ENCODE results near the gene NAA35. TPM values are rescaled to one million over a fixed set of nuclear protein-coding genes. Genes with fewer than 3 reads are reported as not detected.

Gene NAA35
- total and polyA plus RNA-seq, 9 of the 15 experiments (the other 6 are each of a cell fraction or from before 2014, with no cell fraction given): 17.7 to 43.9 (median 29.0) TPM

DNA sequence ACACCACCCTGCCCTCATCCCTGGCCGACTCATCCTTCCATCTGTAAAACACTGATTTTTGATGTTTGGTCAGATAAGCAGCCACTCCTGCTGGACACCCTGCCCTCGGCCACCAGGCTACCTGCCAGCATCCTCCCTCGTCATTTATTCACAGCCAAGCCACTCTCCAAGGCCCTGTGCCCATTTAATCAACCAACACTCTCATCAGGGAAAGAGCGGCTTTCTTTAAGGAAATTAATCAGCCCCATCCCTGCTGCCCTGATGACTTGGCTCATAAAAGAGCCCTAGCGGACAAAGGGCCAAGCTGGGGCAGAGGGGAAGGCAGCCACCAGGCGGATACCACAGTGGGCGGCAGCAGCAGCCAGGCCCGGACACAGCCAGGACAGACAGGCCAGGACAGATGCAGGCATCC is 106.0 kb downstream of the NAA35 start:
- Histone ChIP-seq H3K4me1 (replicated peaks in 1 of 2; ENCODE audit: control insufficient read depth in 2 of 2, insufficient read depth in 2 of 2, low read length in 2 of 2) (no peaks in the 10 kb centered on the region; a peak in 1 of 5 replicates), H3K9me3 (replicated peaks; ENCODE audit: control insufficient read depth, insufficient read depth, low read depth, low read length) (no peaks in the 10 kb centered on the region), H3K79me2 (ENCODE audit: control insufficient read depth, insufficient read depth, low read length) (no peaks in the 10 kb centered on the region), H3K4me3 (no peak overlapping the region), H3K9ac (ENCODE audit: insufficient read depth in 1 of 2, low read depth in 2 of 2, low read length in 2 of 2) (no peak overlapping the region), H3K4me2 (ENCODE audit: insufficient read depth, low read length) (no peak overlapping the region), H2AFZ (ENCODE audit: low read depth, low read length) (no peak overlapping the region), H3K36me3 (ENCODE audit: control insufficient read depth, insufficient read depth, low read length) (no peaks in the 10 kb centered on the region), H4K20me1 (replicated peaks; ENCODE audit: control insufficient read depth, insufficient read depth, low read length) (0 out of 2 replicates have a peak, but pooled peaks cover 5% of the 10 kb centered on the region), H3K9me1 (ENCODE audit: control insufficient read depth, insufficient read depth, low read length) (no peaks in the 10 kb centered on the region), H3K27ac (ENCODE audit: extremely low read depth, low read depth, low read length) (no peak overlapping the region), H3K27me3 (ENCODE audit: control insufficient read depth in 2 of 2, insufficient read depth in 2 of 2, low read length in 2 of 2) (peaks cover 5 to 26% of the 10 kb centered on the region in 2 experiments; a peak in 2 of 5 replicates)
- TF ChIP-seq ZFP30 (CRISPR knock-in tag; IDR thresholded peaks at IDR 0.05; ENCODE audit: borderline replicate concordance) (no peak), CREM (IDR thresholded peaks at IDR 0.05; ENCODE audit: low read depth) (no peak), KLF10 (CRISPR knock-in tag; IDR thresholded peaks at IDR 0.05) (no peak), TGIF2 (CRISPR knock-in tag; IDR thresholded peaks at IDR 0.05) (no peak), U2AF1 (optimal IDR thresholded peaks at IDR 0.05; ENCODE audit: low read depth, low read length) (no peak), NR1H2 (CRISPR knock-in tag; IDR thresholded peaks at IDR 0.05) (no peak), PHF20 (IDR thresholded peaks at IDR 0.05; ENCODE audit: partially characterized antibody) (no peak), MTA2 (IDR thresholded peaks at IDR 0.05; ENCODE audit: low read depth) (no peak), MAFK (IDR thresholded peaks at IDR 0.05; ENCODE audit: low read length) (no peak), SNIP1 (IDR thresholded peaks at IDR 0.05; ENCODE audit: low read depth) (no peak), SAP30 (IDR thresholded peaks at IDR 0.05; ENCODE audit: borderline replicate concordance, insufficient read depth, low read depth, low read length, poor library complexity, severe bottlenecking) (no peak), NCOA4 (IDR thresholded peaks at IDR 0.05; ENCODE audit: partially characterized antibody) (no peak), ZNF830 (CRISPR knock-in tag; IDR thresholded peaks at IDR 0.05) (no peak), L3MBTL2 (IDR thresholded peaks at IDR 0.05) (no peak), ZNF589 (CRISPR knock-in tag; IDR thresholded peaks at IDR 0.05; ENCODE audit: low read depth) (no peak), PHTF2 (CRISPR knock-in tag; IDR thresholded peaks at IDR 0.05) (no peak), KLF16 (IDR thresholded peaks at IDR 0.05) (no peak), KAT8 (IDR thresholded peaks at IDR 0.05; ENCODE audit: low read depth) (no peak)
- TF ChIP-seq, protein P1, sequence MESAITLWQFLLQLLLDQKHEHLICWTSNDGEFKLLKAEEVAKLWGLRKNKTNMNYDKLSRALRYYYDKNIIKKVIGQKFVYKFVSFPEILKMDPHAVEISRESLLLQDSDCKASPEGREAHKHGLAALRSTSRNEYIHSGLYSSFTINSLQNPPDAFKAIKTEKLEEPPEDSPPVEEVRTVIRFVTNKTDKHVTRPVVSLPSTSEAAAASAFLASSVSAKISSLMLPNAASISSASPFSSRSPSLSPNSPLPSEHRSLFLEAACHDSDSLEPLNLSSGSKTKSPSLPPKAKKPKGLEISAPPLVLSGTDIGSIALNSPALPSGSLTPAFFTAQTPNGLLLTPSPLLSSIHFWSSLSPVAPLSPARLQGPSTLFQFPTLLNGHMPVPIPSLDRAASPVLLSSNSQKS (CRISPR knock-in tag; IDR thresholded peaks at IDR 0.05): no peak
- TF ChIP-seq, protein P2, sequence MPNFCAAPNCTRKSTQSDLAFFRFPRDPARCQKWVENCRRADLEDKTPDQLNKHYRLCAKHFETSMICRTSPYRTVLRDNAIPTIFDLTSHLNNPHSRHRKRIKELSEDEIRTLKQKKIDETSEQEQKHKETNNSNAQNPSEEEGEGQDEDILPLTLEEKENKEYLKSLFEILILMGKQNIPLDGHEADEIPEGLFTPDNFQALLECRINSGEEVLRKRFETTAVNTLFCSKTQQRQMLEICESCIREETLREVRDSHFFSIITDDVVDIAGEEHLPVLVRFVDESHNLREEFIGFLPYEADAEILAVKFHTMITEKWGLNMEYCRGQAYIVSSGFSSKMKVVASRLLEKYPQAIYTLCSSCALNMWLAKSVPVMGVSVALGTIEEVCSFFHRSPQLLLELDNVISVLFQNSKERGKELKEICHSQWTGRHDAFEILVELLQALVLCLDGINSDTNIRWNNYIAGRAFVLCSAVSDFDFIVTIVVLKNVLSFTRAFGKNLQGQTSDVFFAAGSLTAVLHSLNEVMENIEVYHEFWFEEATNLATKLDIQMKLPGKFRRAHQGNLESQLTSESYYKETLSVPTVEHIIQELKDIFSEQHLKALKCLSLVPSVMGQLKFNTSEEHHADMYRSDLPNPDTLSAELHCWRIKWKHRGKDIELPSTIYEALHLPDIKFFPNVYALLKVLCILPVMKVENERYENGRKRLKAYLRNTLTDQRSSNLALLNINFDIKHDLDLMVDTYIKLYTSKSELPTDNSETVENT (CRISPR knock-in tag; IDR thresholded peaks at IDR 0.05): no peak
- no peak for FAIRE-seq
- intact Hi-C loops (cut with micrococcal nuclease) (no loop called here), in situ Hi-C loops (cut with MboI) (no loop called here)
- ATAC-seq: no peak
- 7% methylated on average over 6 of the region's 8 CpGs for WGBS (ENCODE audit: insufficient coverage, low coverage, missing lambda C conversion rate)
- no peak for DNase-seq (ENCODE audit: extremely low read depth in 1 of 4, low spot score in 3 of 4)
- BruUV-seq (replicated peaks): no TSS peak
- CTCF ChIA-PET (ENCODE audit: low intra/inter-chr PET ratio): no interaction called here
- POLR2A ChIA-PET: no interaction called here
